ENCODE data around the gene SPATA2L.

- TF ChIP-seq EZH2 (IDR thresholded peaks at IDR 0.05; ENCODE audit: low read depth) (no peak), CTCF (conservative IDR thresholded peaks at IDR 0.05) (no peak)
Measured at GRCh38 chr16:89711601-89712273, 10.2 kb upstream of the SPATA2L start.
